ENCODE measurements around the gene IL1R1.

DNA sequence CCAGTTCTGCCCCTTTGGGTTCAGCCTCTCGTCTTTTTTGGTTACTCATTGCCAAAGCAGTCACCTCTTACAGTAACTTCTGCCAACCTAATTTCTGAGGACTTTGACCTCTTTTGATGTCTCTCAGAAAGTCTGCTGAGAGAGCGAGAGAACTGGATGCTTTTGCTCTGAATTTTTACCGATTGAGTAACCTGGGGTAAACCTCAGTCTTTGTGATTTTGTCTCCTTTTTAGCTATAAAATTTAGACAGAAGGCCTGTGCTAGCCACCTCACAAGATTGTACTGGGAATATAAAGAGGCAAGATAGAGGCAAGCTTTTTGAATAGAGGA lies 34.8 kb upstream of the IL1R1 start:
- TF ChIP-seq, protein P1, sequence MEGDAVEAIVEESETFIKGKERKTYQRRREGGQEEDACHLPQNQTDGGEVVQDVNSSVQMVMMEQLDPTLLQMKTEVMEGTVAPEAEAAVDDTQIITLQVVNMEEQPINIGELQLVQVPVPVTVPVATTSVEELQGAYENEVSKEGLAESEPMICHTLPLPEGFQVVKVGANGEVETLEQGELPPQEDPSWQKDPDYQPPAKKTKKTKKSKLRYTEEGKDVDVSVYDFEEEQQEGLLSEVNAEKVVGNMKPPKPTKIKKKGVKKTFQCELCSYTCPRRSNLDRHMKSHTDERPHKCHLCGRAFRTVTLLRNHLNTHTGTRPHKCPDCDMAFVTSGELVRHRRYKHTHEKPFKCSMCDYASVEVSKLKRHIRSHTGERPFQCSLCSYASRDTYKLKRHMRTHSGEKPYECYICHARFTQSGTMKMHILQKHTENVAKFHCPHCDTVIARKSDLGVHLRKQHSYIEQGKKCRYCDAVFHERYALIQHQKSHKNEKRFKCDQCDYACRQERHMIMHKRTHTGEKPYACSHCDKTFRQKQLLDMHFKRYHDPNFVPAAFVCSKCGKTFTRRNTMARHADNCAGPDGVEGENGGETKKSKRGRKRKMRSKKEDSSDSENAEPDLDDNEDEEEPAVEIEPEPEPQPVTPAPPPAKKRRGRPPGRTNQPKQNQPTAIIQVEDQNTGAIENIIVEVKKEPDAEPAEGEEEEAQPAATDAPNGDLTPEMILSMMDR (IDR thresholded peaks at IDR 0.05; ENCODE audit: borderline replicate concordance, extremely low read depth, low read length, poor library complexity, severe bottlenecking): no peak
- no peak for TF ChIP-seq EZH2 (IDR thresholded peaks at IDR 0.05; ENCODE audit: borderline replicate concordance, low read depth, low read length, severe bottlenecking)

Data from DND-41 (cell line).